Bronchus fibroblast of lung (primary cell): ENCODE data around the gene ADGRF3. TPM values are rescaled to one million over a fixed set of nuclear protein-coding genes. Genes with fewer than 3 reads are reported as not detected.

ENCODE experiments used
- total RNA-seq: library from RNA; depleted of rRNA; stranded (reverse); fragments of >200 nt; gene quantifications from 2 replicates; pipeline ENCODE4 v1.2.3, GENCODE V29; 2015

The ADGRF3 gene, protein sequence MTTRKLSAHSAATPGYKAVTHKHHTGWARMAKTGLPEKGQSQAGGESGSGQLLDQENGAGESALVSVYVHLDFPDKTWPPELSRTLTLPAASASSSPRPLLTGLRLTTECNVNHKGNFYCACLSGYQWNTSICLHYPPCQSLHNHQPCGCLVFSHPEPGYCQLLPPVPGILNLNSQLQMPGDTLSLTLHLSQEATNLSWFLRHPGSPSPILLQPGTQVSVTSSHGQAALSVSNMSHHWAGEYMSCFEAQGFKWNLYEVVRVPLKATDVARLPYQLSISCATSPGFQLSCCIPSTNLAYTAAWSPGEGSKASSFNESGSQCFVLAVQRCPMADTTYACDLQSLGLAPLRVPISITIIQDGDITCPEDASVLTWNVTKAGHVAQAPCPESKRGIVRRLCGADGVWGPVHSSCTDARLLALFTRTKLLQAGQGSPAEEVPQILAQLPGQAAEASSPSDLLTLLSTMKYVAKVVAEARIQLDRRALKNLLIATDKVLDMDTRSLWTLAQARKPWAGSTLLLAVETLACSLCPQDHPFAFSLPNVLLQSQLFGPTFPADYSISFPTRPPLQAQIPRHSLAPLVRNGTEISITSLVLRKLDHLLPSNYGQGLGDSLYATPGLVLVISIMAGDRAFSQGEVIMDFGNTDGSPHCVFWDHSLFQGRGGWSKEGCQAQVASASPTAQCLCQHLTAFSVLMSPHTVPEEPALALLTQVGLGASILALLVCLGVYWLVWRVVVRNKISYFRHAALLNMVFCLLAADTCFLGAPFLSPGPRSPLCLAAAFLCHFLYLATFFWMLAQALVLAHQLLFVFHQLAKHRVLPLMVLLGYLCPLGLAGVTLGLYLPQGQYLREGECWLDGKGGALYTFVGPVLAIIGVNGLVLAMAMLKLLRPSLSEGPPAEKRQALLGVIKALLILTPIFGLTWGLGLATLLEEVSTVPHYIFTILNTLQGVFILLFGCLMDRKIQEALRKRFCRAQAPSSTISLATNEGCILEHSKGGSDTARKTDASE
- total RNA-seq = under 0.01 TPM in 1 of 2 replicates, not detected in the other

GRCh38 chr2:26346454-26347053 is at the start of gene ADGRF3:
Gene ADGRF3, minus strand, starts transcription at chr2:26346789. Its CDS starts 555 bp downstream, at chr2:26346234.

GRCh38 chr2:26345545-26346453 is 790 bp downstream of the ADGRF3 start, which contains the start of gene SELENOI:
Gene SELENOI, plus strand, starts transcription at chr2:26346143. Its CDS starts 90 bp downstream, at chr2:26346233.

Other genes with a start within 250 kb of the ADGRF3 start
- 0.34 and 0.45 TPM in 2 replicates for gene GAREM2, start 173.7 kb downstream of the ADGRF3 start, total RNA-seq
- gene HADHA, start 102.2 kb downstream of the ADGRF3 start, total RNA-seq = 120 and 125 TPM in 2 replicates
- 66.9 and 67.4 TPM in 2 replicates for gene HADHB, start 101.8 kb downstream of the ADGRF3 start, total RNA-seq
- 10.3 and 12.3 TPM in 2 replicates for gene SELENOI, start 646 bp downstream of the ADGRF3 start, total RNA-seq
- gene DRC1, start 55.1 kb upstream of the ADGRF3 start, total RNA-seq = not detected in 2 replicates
- not detected in 2 replicates for gene OTOF, start 131.3 kb upstream of the ADGRF3 start, total RNA-seq